Panc1 (cell line): ENCODE data around the gene RIMBP2. TPM values are rescaled to one million over a fixed set of nuclear protein-coding genes. Genes with fewer than 3 reads are reported as not detected.

Experiments used
- ATAC-seq: fragments of 200-7000 bp; cut with Tn5 transposase; 2 replicates; pipeline ENCODE4 v1.9.1; 2020; ENCODE audit warnings: mild to moderate bottlenecking, moderate library complexity
- BruUV-seq: library from RNA; stranded (reverse); fragments of 400-500 nt; replicated peaks from 2 replicates; lab custom pipeline; 2021; lab: Mats Ljungman, UMichigan
- CTCF ChIA-PET: fragments of 300-600 bp; sonication (Branson Sonifier 250); formaldehyde crosslinking; loops from one replicate; lab custom pipeline; 2022; ENCODE audit warnings: antibody characterized with exemption; lab: Charles Lee
- POLR2A ChIA-PET: fragments of 300-600 bp; sonication (Branson Sonifier 250); formaldehyde crosslinking; loops from one replicate; lab custom pipeline; 2022; ENCODE audit warnings: antibody characterized with exemption; lab: Charles Lee
- DNase-seq: peaks from one replicate; pipeline ENCODE4 v3.0.0-alpha.2; 2010; ENCODE audit warnings: low read depth, low spot score
- H3K27ac ChIP-seq: 2 replicates; pipeline ENCODE4 v1.5.1; 2011; ENCODE audit warnings: mild to moderate bottlenecking, low read length, inconsistent platforms
- H3K27me3 ChIP-seq: fragments of 200-500 bp; sonication (Bioruptor generic); 2 replicates; pipeline ENCODE4 v1.6.0; 2014; ENCODE audit warnings: low read length, inconsistent platforms; ENCODE audit not compliant: control insufficient read depth, insufficient read depth
- H3K36me3 ChIP-seq: fragments of 200-500 bp; sonication (Bioruptor generic); 2 replicates; pipeline ENCODE4 v1.5.1; 2014; ENCODE audit warnings: inconsistent platforms, mild to moderate bottlenecking, low read length, moderate library complexity; ENCODE audit not compliant: control insufficient read depth, insufficient read depth
- H3K4me1 ChIP-seq: 2 replicates; pipeline ENCODE4 v1.5.1; 2011; ENCODE audit warnings: inconsistent platforms, mild to moderate bottlenecking, low read length, moderate library complexity; ENCODE audit not compliant: control insufficient read depth, insufficient read depth
- H3K4me3 ChIP-seq, 2 experiments: 2 replicates each; pipeline ENCODE4 v1.5.1; 2011 to 2012; ENCODE audit warnings: low read depth in 2 of 2, low read length in 2 of 2, mild to moderate bottlenecking in 2 of 2, inconsistent platforms in 1 of 2, moderate library complexity in 1 of 2
- H3K9me3 ChIP-seq: fragments of 200-500 bp; sonication (Bioruptor generic); 2 replicates; pipeline ENCODE4 v1.5.1; 2014; ENCODE audit warnings: low read depth, mild to moderate bottlenecking, inconsistent platforms, low read length, moderate library complexity; ENCODE audit not compliant: control insufficient read depth, insufficient read depth
- POLR2AphosphoS5 ChIP-seq: IDR thresholded peaks from 2 replicates; pipeline ENCODE4 v1.6.1; 2012; ENCODE audit warnings: mild to moderate bottlenecking, low read depth, low read length, moderate library complexity
- SIN3A ChIP-seq: IDR thresholded peaks from 2 replicates; pipeline ENCODE4 v1.6.1; 2012; ENCODE audit warnings: low read depth, mild to moderate bottlenecking, low read length, moderate library complexity, borderline replicate concordance; ENCODE audit not compliant: insufficient read depth
- TCF7L2 ChIP-seq: IDR thresholded peaks from 2 replicates; pipeline ENCODE4 v1.6.1; 2011; ENCODE audit warnings: mild to moderate bottlenecking, low read depth, low read length, inconsistent platforms
- in situ Hi-C: cut with HindIII; loops from 2 replicates; pipeline ENCODE4 v1.10.0; 2016; ENCODE audit warnings: low sequenced_read_pairs, low pct_unique_long_range_greater_than_20kb
- intact Hi-C: fragments of 100-400 bp; cut with micrococcal nuclease; formaldehyde crosslinking; loops from one replicate; pipeline ENCODE4 v1.10.0; 2022; ENCODE audit not compliant: unreplicated experiment
- total RNA-seq: library from RNA; stranded (reverse); gene quantifications from one replicate; pipeline ENCODE4 v1.2.1, GENCODE V29; 2021; ENCODE audit not compliant: unreplicated experiment
- TF ChIP-seq, protein P1 (sequence below), 2 experiments: IDR thresholded peaks; 2 replicates each; pipeline ENCODE4 v1.6.1; 2011 to 2012; ENCODE audit warnings: low read depth in 2 of 2, control low read depth in 1 of 2, low read length in 1 of 2, mild to moderate bottlenecking in 1 of 2, moderate library complexity in 1 of 2; ENCODE audit not compliant: insufficient read depth in 1 of 2
- TF ChIP-seq, protein P2 (sequence below): fragments of 450-650 bp; IDR thresholded peaks from 2 replicates; pipeline ENCODE4 v1.5.1; 2017; ENCODE audit warnings: mild to moderate bottlenecking

Gene RIMBP2
- total RNA-seq, 1 experiment from 2014 or later, result not detected

- Histone ChIP-seq H3K27me3 (peaks cover 5% of the 10 kb centered on the region; the same call in 1 of the 2 replicates), H3K4me3 (no peak overlapping the region), H3K9me3 (no peaks in the 10 kb centered on the region), H3K36me3 (no peaks in the 10 kb centered on the region), H3K4me1 (no peaks in the 10 kb centered on the region), H3K27ac (no peak overlapping the region)
- BruUV-seq, result no TSS peak
- intact Hi-C loops, result no loop called here
- ATAC-seq (no peak), DNase-seq (no peak)
- in situ Hi-C loops, result no loop called here
- TF ChIP-seq, protein P1, sequence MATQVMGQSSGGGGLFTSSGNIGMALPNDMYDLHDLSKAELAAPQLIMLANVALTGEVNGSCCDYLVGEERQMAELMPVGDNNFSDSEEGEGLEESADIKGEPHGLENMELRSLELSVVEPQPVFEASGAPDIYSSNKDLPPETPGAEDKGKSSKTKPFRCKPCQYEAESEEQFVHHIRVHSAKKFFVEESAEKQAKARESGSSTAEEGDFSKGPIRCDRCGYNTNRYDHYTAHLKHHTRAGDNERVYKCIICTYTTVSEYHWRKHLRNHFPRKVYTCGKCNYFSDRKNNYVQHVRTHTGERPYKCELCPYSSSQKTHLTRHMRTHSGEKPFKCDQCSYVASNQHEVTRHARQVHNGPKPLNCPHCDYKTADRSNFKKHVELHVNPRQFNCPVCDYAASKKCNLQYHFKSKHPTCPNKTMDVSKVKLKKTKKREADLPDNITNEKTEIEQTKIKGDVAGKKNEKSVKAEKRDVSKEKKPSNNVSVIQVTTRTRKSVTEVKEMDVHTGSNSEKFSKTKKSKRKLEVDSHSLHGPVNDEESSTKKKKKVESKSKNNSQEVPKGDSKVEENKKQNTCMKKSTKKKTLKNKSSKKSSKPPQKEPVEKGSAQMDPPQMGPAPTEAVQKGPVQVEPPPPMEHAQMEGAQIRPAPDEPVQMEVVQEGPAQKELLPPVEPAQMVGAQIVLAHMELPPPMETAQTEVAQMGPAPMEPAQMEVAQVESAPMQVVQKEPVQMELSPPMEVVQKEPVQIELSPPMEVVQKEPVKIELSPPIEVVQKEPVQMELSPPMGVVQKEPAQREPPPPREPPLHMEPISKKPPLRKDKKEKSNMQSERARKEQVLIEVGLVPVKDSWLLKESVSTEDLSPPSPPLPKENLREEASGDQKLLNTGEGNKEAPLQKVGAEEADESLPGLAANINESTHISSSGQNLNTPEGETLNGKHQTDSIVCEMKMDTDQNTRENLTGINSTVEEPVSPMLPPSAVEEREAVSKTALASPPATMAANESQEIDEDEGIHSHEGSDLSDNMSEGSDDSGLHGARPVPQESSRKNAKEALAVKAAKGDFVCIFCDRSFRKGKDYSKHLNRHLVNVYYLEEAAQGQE (IDR thresholded peaks at IDR 0.05; ENCODE audit: insufficient read depth in 1 of 2, low read depth in 2 of 2, low read length in 1 of 2), result no peak
- TF ChIP-seq SIN3A (no peak), TCF7L2 (no peak), POLR2AphosphoS5 (no peak)
- TF ChIP-seq, protein P2, sequence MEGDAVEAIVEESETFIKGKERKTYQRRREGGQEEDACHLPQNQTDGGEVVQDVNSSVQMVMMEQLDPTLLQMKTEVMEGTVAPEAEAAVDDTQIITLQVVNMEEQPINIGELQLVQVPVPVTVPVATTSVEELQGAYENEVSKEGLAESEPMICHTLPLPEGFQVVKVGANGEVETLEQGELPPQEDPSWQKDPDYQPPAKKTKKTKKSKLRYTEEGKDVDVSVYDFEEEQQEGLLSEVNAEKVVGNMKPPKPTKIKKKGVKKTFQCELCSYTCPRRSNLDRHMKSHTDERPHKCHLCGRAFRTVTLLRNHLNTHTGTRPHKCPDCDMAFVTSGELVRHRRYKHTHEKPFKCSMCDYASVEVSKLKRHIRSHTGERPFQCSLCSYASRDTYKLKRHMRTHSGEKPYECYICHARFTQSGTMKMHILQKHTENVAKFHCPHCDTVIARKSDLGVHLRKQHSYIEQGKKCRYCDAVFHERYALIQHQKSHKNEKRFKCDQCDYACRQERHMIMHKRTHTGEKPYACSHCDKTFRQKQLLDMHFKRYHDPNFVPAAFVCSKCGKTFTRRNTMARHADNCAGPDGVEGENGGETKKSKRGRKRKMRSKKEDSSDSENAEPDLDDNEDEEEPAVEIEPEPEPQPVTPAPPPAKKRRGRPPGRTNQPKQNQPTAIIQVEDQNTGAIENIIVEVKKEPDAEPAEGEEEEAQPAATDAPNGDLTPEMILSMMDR, result no peak
- ChIA-PET CTCF (no interaction called here), POLR2A (no interaction called here)
These were observed 245.1 kb downstream of the RIMBP2 start for GRCh38 chr12:130470969-130471368.

DNA sequence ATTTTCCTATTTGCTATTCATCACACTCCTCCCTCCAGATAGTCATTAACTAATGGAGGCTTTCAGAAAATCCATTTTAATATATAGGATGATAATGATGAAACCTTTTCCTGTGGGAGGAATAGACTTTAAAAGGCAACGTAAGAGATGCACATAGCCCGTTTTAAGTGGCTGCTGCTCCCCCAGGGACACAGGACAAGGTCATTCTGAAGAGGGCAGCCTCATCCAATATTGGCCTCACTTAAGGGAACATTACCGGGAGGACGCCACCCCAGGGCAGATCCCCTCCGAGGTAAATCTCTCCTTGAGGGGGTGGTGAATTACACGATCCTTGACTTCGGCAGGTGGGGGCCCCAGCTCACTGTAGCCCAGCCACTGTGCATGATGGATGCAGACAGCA lies 246.5 kb downstream of the RIMBP2 start:
- Histone ChIP-seq H3K27me3 (peaks cover 5% of the 10 kb centered on the region; the same call in 1 of the 2 replicates), H3K36me3 (no peaks in the 10 kb centered on the region), H3K4me3 (no peak overlapping the region), H3K9me3 (no peaks in the 10 kb centered on the region), H3K4me1 (no peaks in the 10 kb centered on the region), H3K27ac (no peak overlapping the region)
- ChIA-PET CTCF (no interaction called here), POLR2A (no interaction called here)
- DNase-seq (no peak), ATAC-seq (no peak)
- in situ Hi-C loops, result no loop called here
- BruUV-seq, result no TSS peak
- intact Hi-C loops, result no loop called here
- TF ChIP-seq SIN3A (no peak), POLR2AphosphoS5 (no peak), TCF7L2 (no peak)
- TF ChIP-seq, protein P1 (IDR thresholded peaks at IDR 0.05; ENCODE audit: insufficient read depth in 1 of 2, low read depth in 2 of 2, low read length in 1 of 2), result no peak
- TF ChIP-seq, protein P2, result no peak
